Sigmoid colon (tissue), 7 donors: ENCODE data around the gene RELN. TPM values are rescaled to one million over a fixed set of nuclear protein-coding genes. Genes with fewer than 3 reads are reported as not detected.

ENCODE experiments used
- DNase-seq: peaks from one replicate; pipeline ENCODE4 v3.0.0-alpha.2; 2019
- H3K27ac ChIP-seq, 4 donors: fragments of 200-600 bp; sonication (generic); one replicate each; pipeline ENCODE4 v1.5.1; 2016 to 2019; ENCODE audit warnings: mild to moderate bottlenecking in 1 of 4
- H3K27me3 ChIP-seq, 3 donors: fragments of 200-600 bp; sonication (generic); one replicate each; pipeline ENCODE4 v1.5.1; 2019; ENCODE audit warnings: mild to moderate bottlenecking in 1 of 3
- H3K36me3 ChIP-seq, 4 donors: fragments of 200-600 bp; sonication (generic); one replicate each; pipeline ENCODE4 v1.5.1; 2016 to 2019
- H3K4me1 ChIP-seq, 4 donors: fragments of 200-600 bp; sonication (generic); one replicate each; pipeline ENCODE4 v1.5.1; 2017 to 2019
- H3K4me3 ChIP-seq, 4 donors: fragments of 200-600 bp; sonication (generic); one replicate each; pipeline ENCODE4 v1.5.1; 2017 to 2019; ENCODE audit warnings: mild to moderate bottlenecking in 2 of 4, moderate library complexity in 1 of 4
- H3K9me3 ChIP-seq, 4 donors: fragments of 200-600 bp in 3 of 4; sonication (generic) in 3 of 4; one replicate each; pipeline versions ENCODE4 v1.5.1 to v1.6.1; 2013 to 2019
- EP300 ChIP-seq, 4 donors: sonication (generic); formaldehyde crosslinking; IDR thresholded peaks; one replicate each; pipeline ENCODE4 v1.6.1; 2017; ENCODE audit warnings: antibody characterized with exemption in 4 of 4
- POLR2A ChIP-seq, 2 donors: fragments of 450-650 bp; IDR thresholded peaks; one replicate each; pipeline ENCODE4 v1.6.1; 2016; ENCODE audit warnings: antibody characterized with exemption in 2 of 2, mild to moderate bottlenecking in 2 of 2, moderate library complexity in 2 of 2
- POLR2AphosphoS5 ChIP-seq, 4 donors: sonication (generic); formaldehyde crosslinking; IDR thresholded peaks; one replicate each; pipeline ENCODE4 v1.6.1; 2017; ENCODE audit warnings: antibody characterized with exemption in 4 of 4
- WGBS, 2 donors: extraction: QIAGEN DNeasy Blood & Tissue Kit; methylation state at CpG; one replicate each; pipeline ENCODE4 v1.1.7; 2013; 5-methylcytosine and 5-hydroxymethylcytosine counted together
- intact Hi-C: fragments of 100-400 bp; cut with DNase I; formaldehyde crosslinking; loops from one replicate; pipeline ENCODE4 v1.15.1; 2023
- polyA plus RNA-seq, 3 donors: library from polyadenylated mRNA; stranded (reverse); fragments of 200-250 nt; gene quantifications; one replicate each; pipeline ENCODE4 v1.2.3, GENCODE V29; 2013
- total RNA-seq, 4 donors: library from RNA; depleted of rRNA; stranded (reverse); fragments of >200 nt; gene quantifications; one replicate each; pipeline ENCODE4 v1.1.0, GENCODE V29; 2016
- TF ChIP-seq, protein P1 (sequence below), 4 experiments: fragments of 450-650 bp in 3 of 4; fragments of 200-600 bp in 1 of 4; IDR thresholded peaks; one replicate each; pipeline ENCODE4 v1.5.1; 2016 to 2019; ENCODE audit warnings: antibody characterized with exemption in 4 of 4, mild to moderate bottlenecking in 3 of 4, moderate library complexity in 2 of 4
- donor health status: healthy with polysubstance abuse.
- donor health status: Bipolar disorder and iron deficiency.
- donor health status: healthy.

Gene RELN
- total and polyA plus RNA-seq, 7 donors = under 0.01 to 9.2 (median 4.3) TPM; not detected in 1

DNA sequence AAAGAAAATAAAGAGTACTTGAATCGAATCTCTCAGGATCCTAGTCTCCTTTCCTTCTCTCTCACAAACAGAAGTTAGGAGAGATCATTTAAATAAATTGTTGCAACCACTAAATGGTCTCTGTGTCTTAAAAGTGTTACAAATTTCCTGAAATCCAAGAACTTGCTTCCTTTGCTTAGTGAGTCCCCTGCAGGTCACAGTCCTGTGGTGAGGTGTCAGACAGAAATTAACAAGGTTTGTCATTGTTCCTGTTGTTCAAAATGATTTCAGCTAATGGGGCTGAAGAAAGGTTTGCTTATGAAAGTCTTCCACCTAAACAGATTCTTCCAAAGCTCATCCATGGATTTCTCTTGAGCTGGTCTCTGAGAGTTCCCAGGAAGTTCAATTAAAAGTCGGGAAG is 391.9 kb downstream of the RELN start:
- Histone ChIP-seq H3K9me3 (no peaks in the 10 kb centered on the region), H3K4me3 (no peak overlapping the region), H3K27me3 (peaks cover 0 to 3% (median 0%) of the 10 kb centered on the region in 3 donors), H3K27ac (no peak overlapping the region), H3K4me1 (no peaks in the 10 kb centered on the region), H3K36me3 (no peaks in the 10 kb centered on the region)
- intact Hi-C loops = no loop called here
- 57 to 63% methylated on average over 2 of the region's 2 CpGs for WGBS, 2 donors
- DNase-seq = no peak
- TF ChIP-seq POLR2AphosphoS5 (IDR thresholded peaks at IDR 0.05) (no peak), EP300 (IDR thresholded peaks at IDR 0.05) (no peak), POLR2A (IDR thresholded peaks at IDR 0.05) (no peak)
- TF ChIP-seq, protein P1, sequence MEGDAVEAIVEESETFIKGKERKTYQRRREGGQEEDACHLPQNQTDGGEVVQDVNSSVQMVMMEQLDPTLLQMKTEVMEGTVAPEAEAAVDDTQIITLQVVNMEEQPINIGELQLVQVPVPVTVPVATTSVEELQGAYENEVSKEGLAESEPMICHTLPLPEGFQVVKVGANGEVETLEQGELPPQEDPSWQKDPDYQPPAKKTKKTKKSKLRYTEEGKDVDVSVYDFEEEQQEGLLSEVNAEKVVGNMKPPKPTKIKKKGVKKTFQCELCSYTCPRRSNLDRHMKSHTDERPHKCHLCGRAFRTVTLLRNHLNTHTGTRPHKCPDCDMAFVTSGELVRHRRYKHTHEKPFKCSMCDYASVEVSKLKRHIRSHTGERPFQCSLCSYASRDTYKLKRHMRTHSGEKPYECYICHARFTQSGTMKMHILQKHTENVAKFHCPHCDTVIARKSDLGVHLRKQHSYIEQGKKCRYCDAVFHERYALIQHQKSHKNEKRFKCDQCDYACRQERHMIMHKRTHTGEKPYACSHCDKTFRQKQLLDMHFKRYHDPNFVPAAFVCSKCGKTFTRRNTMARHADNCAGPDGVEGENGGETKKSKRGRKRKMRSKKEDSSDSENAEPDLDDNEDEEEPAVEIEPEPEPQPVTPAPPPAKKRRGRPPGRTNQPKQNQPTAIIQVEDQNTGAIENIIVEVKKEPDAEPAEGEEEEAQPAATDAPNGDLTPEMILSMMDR (IDR thresholded peaks at IDR 0.05) = no peak

GRCh38 chr7:103594186-103594585 is 395.3 kb downstream of the RELN start:
- H3K4me1 ChIP-seq = no peaks in the 10 kb centered on the region
- no peaks in the 10 kb centered on the region for H3K27me3 ChIP-seq
- no peak for DNase-seq
- no peaks in the 10 kb centered on the region for H3K36me3 ChIP-seq
- 74 to 83% methylated on average over 5 of the region's 5 CpGs for WGBS, 2 donors
- no peak overlapping the region for H3K27ac ChIP-seq
- no peaks in the 10 kb centered on the region for H3K9me3 ChIP-seq
- intact Hi-C loops = no loop called here
- TF ChIP-seq, protein P1 (IDR thresholded peaks at IDR 0.05) = no peak
- TF ChIP-seq POLR2A (IDR thresholded peaks at IDR 0.05) = no peak
- TF ChIP-seq POLR2AphosphoS5 (IDR thresholded peaks at IDR 0.05) = no peak
- TF ChIP-seq EP300 (IDR thresholded peaks at IDR 0.05) = no peak
- H3K4me3 ChIP-seq = no peak overlapping the region

- H3K27me3 ChIP-seq = no peaks in the 10 kb centered on the region
- H3K9me3 ChIP-seq = no peaks in the 10 kb centered on the region
- H3K4me3 ChIP-seq = no peak overlapping the region
- 68 to 86% methylated on average over 2 of the region's 2 CpGs for WGBS, 2 donors
- H3K27ac ChIP-seq = no peak overlapping the region
- TF ChIP-seq POLR2A (IDR thresholded peaks at IDR 0.05) (no peak), EP300 (IDR thresholded peaks at IDR 0.05) (no peak), POLR2AphosphoS5 (IDR thresholded peaks at IDR 0.05) (no peak)
- TF ChIP-seq, protein P1 (IDR thresholded peaks at IDR 0.05) = no peak
- no peaks in the 10 kb centered on the region for H3K4me1 ChIP-seq
- DNase-seq = no peak
- intact Hi-C loops = no loop called here
- no peaks in the 10 kb centered on the region for H3K36me3 ChIP-seq
Observed at GRCh38 chr7:103593691-103594090, 395.8 kb downstream of the RELN start.

DNA sequence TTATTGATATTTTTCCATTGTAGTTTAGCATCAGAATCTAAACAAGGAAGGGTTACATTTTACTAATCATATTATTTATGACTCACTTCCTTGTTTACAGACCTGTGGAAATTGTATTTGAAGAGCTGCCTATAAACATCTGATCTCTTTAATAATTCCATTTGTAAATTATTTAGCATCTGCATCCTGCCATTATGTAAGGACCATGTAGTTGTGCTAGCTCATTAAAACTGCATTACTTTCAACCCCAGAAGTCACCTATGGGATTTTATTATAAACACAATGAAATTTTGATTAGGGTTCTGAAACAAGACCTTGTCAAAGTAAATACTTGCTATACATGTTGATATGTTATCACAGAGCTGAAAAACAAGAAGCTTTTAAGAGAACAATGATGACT is 396.6 kb downstream of the RELN start:
- Histone ChIP-seq H3K27ac (no peak overlapping the region), H3K27me3 (no peaks in the 10 kb centered on the region), H3K4me1 (no peaks in the 10 kb centered on the region), H3K9me3 (no peaks in the 10 kb centered on the region), H3K36me3 (no peaks in the 10 kb centered on the region), H3K4me3 (no peak overlapping the region)
- no peak for DNase-seq
- intact Hi-C loops = no loop called here
- no peak for TF ChIP-seq POLR2A (IDR thresholded peaks at IDR 0.05)
- TF ChIP-seq, protein P1 (IDR thresholded peaks at IDR 0.05) = no peak
- TF ChIP-seq POLR2AphosphoS5 (IDR thresholded peaks at IDR 0.05) = no peak
- no peak for TF ChIP-seq EP300 (IDR thresholded peaks at IDR 0.05)

DNA sequence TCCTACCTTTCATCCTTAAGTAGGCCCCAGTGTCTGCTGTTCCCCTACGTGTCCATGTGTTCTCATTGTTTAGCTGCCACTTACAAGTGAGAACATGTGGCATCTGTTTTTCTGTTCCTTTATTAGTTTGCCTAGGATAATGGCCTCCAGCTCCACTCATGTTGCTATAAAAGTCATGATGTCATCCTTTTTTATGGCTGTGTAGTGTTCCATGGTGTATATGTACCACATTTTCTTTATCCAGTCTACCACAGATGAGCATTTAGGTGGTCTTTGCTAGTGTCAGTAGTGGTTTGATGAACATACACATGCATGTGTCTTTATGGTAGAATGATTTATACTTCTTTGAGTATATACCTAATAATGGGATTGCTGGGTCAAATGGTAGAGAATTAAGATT is 397.3 kb downstream of the RELN start:
- no peak overlapping the region for H3K4me3 ChIP-seq
- DNase-seq = no peak
- intact Hi-C loops = no loop called here
- H3K36me3 ChIP-seq = no peaks in the 10 kb centered on the region
- 82 to 85% methylated on average over 1 of the region's 1 CpG for WGBS, 2 donors
- no peaks in the 10 kb centered on the region for H3K27me3 ChIP-seq
- H3K4me1 ChIP-seq = no peaks in the 10 kb centered on the region
- no peak overlapping the region for H3K27ac ChIP-seq
- H3K9me3 ChIP-seq = no peaks in the 10 kb centered on the region
- no peak for TF ChIP-seq EP300 (IDR thresholded peaks at IDR 0.05)
- TF ChIP-seq POLR2A (IDR thresholded peaks at IDR 0.05) = no peak
- no peak for TF ChIP-seq POLR2AphosphoS5 (IDR thresholded peaks at IDR 0.05)
- TF ChIP-seq, protein P1 (IDR thresholded peaks at IDR 0.05) = no peak
